Stimulated activated naive CD8-positive, alpha-beta T cell treated with anti-CD3 and anti-CD28 coated beads, Interleukin-15, amount 100 ng/mL, for 72 hours (primary cell): Measurements from ENCODE around the gene SSH2.
"Not testable (repeated sequence)": the region's sequence is repeated elsewhere in the genome, so short reads cannot be mapped to it uniquely, and the experiment has no call there.

Experiments used
- ATAC-seq: fragments of 150-1000 bp; cut with Tn5 transposase; 2 replicates; pipeline ENCODE4 v1.10.0; 2021; ENCODE audit warnings: mild to moderate bottlenecking, moderate library complexity
- DNase-seq, 2 donors: peaks; one replicate each; pipeline ENCODE4 v3.0.0; 2021 to 2022
- H3K27ac Mint-ChIP-seq, 2 donors: one replicate each; pipeline ENCODE4 v1.8.0; 2022; ENCODE audit warnings: mild to moderate bottlenecking in 2 of 2, mixed read lengths in 2 of 2, moderate library complexity in 2 of 2
- H3K27me3 Mint-ChIP-seq: one replicate; pipeline ENCODE4 v1.8.0; 2022; ENCODE audit warnings: mixed read lengths
- H3K4me1 Mint-ChIP-seq: one replicate; pipeline ENCODE4 v1.8.0; 2022; ENCODE audit warnings: mild to moderate bottlenecking, mixed read lengths
- H3K4me3 Mint-ChIP-seq, 2 donors: one replicate each; pipeline ENCODE4 v1.8.0; 2022; ENCODE audit warnings: mild to moderate bottlenecking in 2 of 2, mixed read lengths in 2 of 2, moderate library complexity in 1 of 2
- H3K9me3 Mint-ChIP-seq, 2 donors: one replicate each; pipeline ENCODE4 v1.8.0; 2022; ENCODE audit warnings: mixed read lengths in 2 of 2

The SSH2 gene

GRCh38 chr17:29693751-29694150 is 236.3 kb downstream of the SSH2 start:
- DNase-seq (no peak), ATAC-seq (no peak)
- no peaks in the 10 kb centered on the region for H3K9me3 Mint-ChIP-seq
- H3K27me3 Mint-ChIP-seq: no peaks in the 10 kb centered on the region
- H3K4me3 Mint-ChIP-seq: no peak overlapping the region
- H3K4me1 Mint-ChIP-seq: peaks cover 17% of the 10 kb centered on the region
- no peak overlapping the region for H3K27ac Mint-ChIP-seq

- Mint-ChIP-seq H3K4me1 (peaks cover 27% of the 10 kb centered on the region), H3K4me3 (no peak overlapping the region), H3K27ac (no peak overlapping the region), H3K27me3 (no peaks in the 10 kb centered on the region), H3K9me3 (no peaks in the 10 kb centered on the region)
- DNase-seq: no peak
- ATAC-seq: no peak
Observed at GRCh38 chr17:29687596-29687995, 242.4 kb downstream of the SSH2 start.

- ATAC-seq (no peak), DNase-seq (no peak)
- Mint-ChIP-seq H3K27me3 (no peaks in the 10 kb centered on the region), H3K4me3 (no peak overlapping the region), H3K4me1 (peaks cover 31% of the 10 kb centered on the region), H3K27ac (no peak overlapping the region), H3K9me3 (no peaks in the 10 kb centered on the region)
Observed at GRCh38 chr17:29686993-29687590, 242.9 kb downstream of the SSH2 start.

- no peak for ATAC-seq
- H3K9me3 Mint-ChIP-seq: no peaks in the 10 kb centered on the region
- no peak overlapping the region for H3K4me3 Mint-ChIP-seq
- DNase-seq: no peak
- peaks cover 24% of the 10 kb centered on the region for H3K4me1 Mint-ChIP-seq
- H3K27me3 Mint-ChIP-seq: no peaks in the 10 kb centered on the region
- H3K27ac Mint-ChIP-seq: no peak overlapping the region
Observed at GRCh38 chr17:29683481-29683880, 246.5 kb downstream of the SSH2 start.

- H3K4me1 Mint-ChIP-seq: peaks cover 24% of the 10 kb centered on the region
- H3K27me3 Mint-ChIP-seq: no peaks in the 10 kb centered on the region
- DNase-seq (no peak), ATAC-seq (no peak)
- H3K4me3 Mint-ChIP-seq: no peak overlapping the region
- no peaks in the 10 kb centered on the region for H3K9me3 Mint-ChIP-seq
- H3K27ac Mint-ChIP-seq: peak overlapping the region in 1 of 2 donors; percentile 65
Observed at GRCh38 chr17:29682987-29683386, 247.0 kb downstream of the SSH2 start.

- no peak overlapping the region for H3K4me3 Mint-ChIP-seq
Observed at GRCh38 chr17:29682054-29682453, 248.0 kb downstream of the SSH2 start.

GRCh38 chr17:29677824-29678223 is 252.2 kb downstream of the SSH2 start:
- Mint-ChIP-seq H3K4me3 (no peak overlapping the region), H3K27ac (no peak overlapping the region), H3K4me1 (peaks cover 36% of the 10 kb centered on the region), H3K9me3 (no peaks in the 10 kb centered on the region), H3K27me3 (no peaks in the 10 kb centered on the region)
- ATAC-seq (no peak), DNase-seq (no peak)

More at GRCh38 chr17:29682054-29682453, 248.0 kb downstream of the SSH2 start:
- ATAC-seq (no peak), DNase-seq (no peak)
- Mint-ChIP-seq H3K9me3 (no peaks in the 10 kb centered on the region), H3K27ac (peak overlapping the region in 1 of 2 donors; percentile 73), H3K4me1 (peaks cover 28% of the 10 kb centered on the region), H3K27me3 (no peaks in the 10 kb centered on the region)

GRCh38 chr17:29677221-29677791 is 252.7 kb downstream of the SSH2 start:
- peak overlapping the region; percentile 6 to 31 for H3K27ac Mint-ChIP-seq
- no peak for ATAC-seq
- no peaks in the 10 kb centered on the region for H3K9me3 Mint-ChIP-seq
- no peaks in the 10 kb centered on the region for H3K27me3 Mint-ChIP-seq
- peaks cover 31% of the 10 kb centered on the region for H3K4me1 Mint-ChIP-seq
- H3K4me3 Mint-ChIP-seq: no peak overlapping the region
- no peak for DNase-seq

GRCh38 chr17:29675961-29676360 is 254.1 kb downstream of the SSH2 start:
- not testable (repeated sequence) for H3K27ac Mint-ChIP-seq, H3K9me3 Mint-ChIP-seq, H3K4me3 Mint-ChIP-seq, DNase-seq, H3K27me3 Mint-ChIP-seq, ATAC-seq
- peaks cover 24% of the 10 kb centered on the region for H3K4me1 Mint-ChIP-seq

GRCh38 chr17:29674281-29674680 is 255.7 kb downstream of the SSH2 start:
- DNase-seq: no peak
- Mint-ChIP-seq H3K4me3 (no peak overlapping the region), H3K4me1 (peaks cover 24% of the 10 kb centered on the region), H3K27me3 (no peaks in the 10 kb centered on the region), H3K27ac (no peak overlapping the region), H3K9me3 (no peaks in the 10 kb centered on the region)
- no peak for ATAC-seq

- no peak overlapping the region for H3K27ac Mint-ChIP-seq
- H3K4me1 Mint-ChIP-seq: peaks cover 43% of the 10 kb centered on the region
- no peak overlapping the region for H3K4me3 Mint-ChIP-seq
- DNase-seq (no peak), ATAC-seq (no peak)
- no peaks in the 10 kb centered on the region for H3K9me3 Mint-ChIP-seq
- no peaks in the 10 kb centered on the region for H3K27me3 Mint-ChIP-seq
Observed at GRCh38 chr17:29671661-29672060, 258.4 kb downstream of the SSH2 start.

GRCh38 chr17:29669266-29669665 is 260.8 kb downstream of the SSH2 start:
- DNase-seq (no peak), ATAC-seq (no peak)
- Mint-ChIP-seq H3K27me3 (no peaks in the 10 kb centered on the region), H3K4me3 (no peak overlapping the region), H3K9me3 (no peaks in the 10 kb centered on the region), H3K27ac (no peak overlapping the region), H3K4me1 (peaks cover 47% of the 10 kb centered on the region)

GRCh38 chr17:29667969-29668368 is 262.1 kb downstream of the SSH2 start:
- no peaks in the 10 kb centered on the region for H3K9me3 Mint-ChIP-seq
- H3K4me3 Mint-ChIP-seq: no peak overlapping the region
- no peaks in the 10 kb centered on the region for H3K27me3 Mint-ChIP-seq
- H3K4me1 Mint-ChIP-seq: peaks cover 48% of the 10 kb centered on the region
- ATAC-seq (no peak), DNase-seq (no peak)
- H3K27ac Mint-ChIP-seq: peak overlapping the region in 1 of 2 donors; percentile 72

- Mint-ChIP-seq H3K27ac (peak overlapping the region; percentile 83 to 88), H3K9me3 (no peaks in the 10 kb centered on the region), H3K4me1 (peaks cover 54% of the 10 kb centered on the region), H3K4me3 (peak overlapping the region; percentile 31 to 42), H3K27me3 (no peaks in the 10 kb centered on the region)
- no peak for DNase-seq
- ATAC-seq: no peak
Observed at GRCh38 chr17:29665481-29665810, 264.6 kb downstream of the SSH2 start.

- Mint-ChIP-seq H3K4me3 (peak overlapping the region; percentile 31 to 42), H3K4me1 (peaks cover 59% of the 10 kb centered on the region), H3K9me3 (no peaks in the 10 kb centered on the region), H3K27me3 (no peaks in the 10 kb centered on the region), H3K27ac (peak overlapping the region; percentile 83 to 88)
- DNase-seq: no peak
- ATAC-seq: peak; percentile 99
Observed at GRCh38 chr17:29664743-29665480, 265.1 kb downstream of the SSH2 start.

GRCh38 chr17:29663155-29663554 is 266.9 kb downstream of the SSH2 start:
- H3K4me3 Mint-ChIP-seq: no peak overlapping the region
- H3K9me3 Mint-ChIP-seq: no peaks in the 10 kb centered on the region
- H3K27me3 Mint-ChIP-seq: no peaks in the 10 kb centered on the region
- H3K4me1 Mint-ChIP-seq: peaks cover 61% of the 10 kb centered on the region
- DNase-seq: no peak
- ATAC-seq: no peak
- no peak overlapping the region for H3K27ac Mint-ChIP-seq
